Fibroblast of pulmonary artery (primary cell): ENCODE data around the gene AOPEP.

Experiments used
- DNase-seq: peaks from one replicate; pipeline ENCODE4 v3.0.0-alpha.2; 2010; ENCODE audit warnings: low read depth
- H3K4me3 ChIP-seq: replicated peaks from 2 replicates; pipeline ENCODE4 v1.5.1; 2011; ENCODE audit warnings: low read depth, mild to moderate bottlenecking, control low read depth, low read length, moderate library complexity
- CTCF ChIP-seq: IDR thresholded peaks from 2 replicates; pipeline ENCODE4 v1.5.1; 2011; ENCODE audit warnings: mild to moderate bottlenecking, control low read depth, low read length, inconsistent platforms; ENCODE audit errors: missing control alignments

The AOPEP gene

GRCh38 chr9:94726495-94727191, at the start of gene AOPEP:
TSS of gene AOPEP (plus strand) at chr9:94726699. CDS start at chr9:94759784, 33,085 bp downstream.
- no peak for TF ChIP-seq CTCF
- H3K4me3 ChIP-seq: peak within 1 kb of the TSS; percentile 99
- DNase-seq: peak; percentile 95

GRCh38 chr9:94677929-94678328, 48.6 kb upstream of the AOPEP start:
- H3K4me3 ChIP-seq: no peak overlapping the region
- TF ChIP-seq CTCF: no peak
- no peak for DNase-seq

GRCh38 chr9:94679587-94679986, 46.9 kb upstream of the AOPEP start:
- no peak overlapping the region for H3K4me3 ChIP-seq
- DNase-seq: no peak
- TF ChIP-seq CTCF: no peak

- no peak for DNase-seq
- no peak for TF ChIP-seq CTCF
- H3K4me3 ChIP-seq: no peak overlapping the region
Measured at GRCh38 chr9:94680020-94680419, 46.5 kb upstream of the AOPEP start.

GRCh38 chr9:94680621-94681020, 45.9 kb upstream of the AOPEP start:
- no peak overlapping the region for H3K4me3 ChIP-seq
- no peak for TF ChIP-seq CTCF
- no peak for DNase-seq

GRCh38 chr9:94681508-94681907, 45.0 kb upstream of the AOPEP start:
- peak; percentile 85 for DNase-seq
- TF ChIP-seq CTCF: peak; percentile 82
- no peak overlapping the region for H3K4me3 ChIP-seq

- H3K4me3 ChIP-seq: no peak overlapping the region
- no peak for TF ChIP-seq CTCF
- DNase-seq: no peak
Measured at GRCh38 chr9:94685359-94685758, 41.1 kb upstream of the AOPEP start.
